Choroid plexus epithelial cell (primary cell): ENCODE results near the gene RNF223.
"Not testable (repeated sequence)": the region's sequence is repeated elsewhere in the genome, so short reads cannot be mapped to it uniquely, and the experiment has no call there.

Experiments used
- DNase-seq: peaks from one replicate; pipeline ENCODE4 v3.0.0-alpha.2; 2010; ENCODE audit warnings: low read depth
- H3K4me3 ChIP-seq: 2 replicates; pipeline ENCODE4 v1.5.1; 2011; ENCODE audit warnings: low read depth, mild to moderate bottlenecking, control low read depth, low read length, moderate library complexity
- TF ChIP-seq, protein P1 (sequence below): conservative IDR thresholded peaks from 2 replicates; pipeline ENCODE4 v1.5.1; 2011; ENCODE audit warnings: low read depth, mild to moderate bottlenecking, control low read depth, inconsistent platforms, low read length, moderate library complexity

The RNF223 gene

DNA sequence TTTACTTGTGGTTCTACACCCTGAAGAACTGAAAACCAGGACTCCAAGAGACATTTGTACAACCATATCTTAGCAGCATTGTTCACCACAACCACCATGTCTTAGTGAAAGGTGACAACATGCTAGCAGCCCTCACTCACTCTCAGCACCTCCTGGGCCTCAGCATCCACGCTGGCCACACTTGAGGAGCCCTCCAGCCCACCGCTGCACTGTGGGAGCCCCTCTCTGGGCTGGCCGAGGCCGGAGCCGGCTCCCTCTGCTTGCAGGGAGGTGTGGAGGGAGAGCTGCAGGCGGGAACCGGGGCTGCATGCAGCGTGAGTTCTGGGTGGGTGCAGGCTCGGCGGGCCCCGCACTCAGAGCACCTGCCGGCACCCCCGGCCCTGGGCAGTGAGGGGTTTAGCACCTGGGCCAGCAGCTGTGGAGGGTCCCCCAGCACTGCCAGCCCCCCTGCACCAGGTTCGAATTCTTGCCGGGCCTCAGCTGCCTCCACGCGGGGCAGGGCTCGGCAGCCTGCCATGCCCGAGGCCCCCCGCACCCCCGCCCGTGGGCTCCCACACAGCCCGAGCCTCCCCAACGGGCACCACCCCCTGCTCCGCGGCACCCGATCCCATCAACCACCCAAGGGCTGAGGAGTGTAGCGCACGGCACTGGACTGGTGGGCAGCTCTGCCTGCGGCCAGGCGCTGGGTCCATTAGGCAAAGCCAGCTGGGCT, 32.6 kb upstream of the RNF223 start:
- H3K4me3 ChIP-seq = no peak overlapping the region
- TF ChIP-seq, protein P1, sequence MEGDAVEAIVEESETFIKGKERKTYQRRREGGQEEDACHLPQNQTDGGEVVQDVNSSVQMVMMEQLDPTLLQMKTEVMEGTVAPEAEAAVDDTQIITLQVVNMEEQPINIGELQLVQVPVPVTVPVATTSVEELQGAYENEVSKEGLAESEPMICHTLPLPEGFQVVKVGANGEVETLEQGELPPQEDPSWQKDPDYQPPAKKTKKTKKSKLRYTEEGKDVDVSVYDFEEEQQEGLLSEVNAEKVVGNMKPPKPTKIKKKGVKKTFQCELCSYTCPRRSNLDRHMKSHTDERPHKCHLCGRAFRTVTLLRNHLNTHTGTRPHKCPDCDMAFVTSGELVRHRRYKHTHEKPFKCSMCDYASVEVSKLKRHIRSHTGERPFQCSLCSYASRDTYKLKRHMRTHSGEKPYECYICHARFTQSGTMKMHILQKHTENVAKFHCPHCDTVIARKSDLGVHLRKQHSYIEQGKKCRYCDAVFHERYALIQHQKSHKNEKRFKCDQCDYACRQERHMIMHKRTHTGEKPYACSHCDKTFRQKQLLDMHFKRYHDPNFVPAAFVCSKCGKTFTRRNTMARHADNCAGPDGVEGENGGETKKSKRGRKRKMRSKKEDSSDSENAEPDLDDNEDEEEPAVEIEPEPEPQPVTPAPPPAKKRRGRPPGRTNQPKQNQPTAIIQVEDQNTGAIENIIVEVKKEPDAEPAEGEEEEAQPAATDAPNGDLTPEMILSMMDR = no peak
- DNase-seq = no peak

DNA sequence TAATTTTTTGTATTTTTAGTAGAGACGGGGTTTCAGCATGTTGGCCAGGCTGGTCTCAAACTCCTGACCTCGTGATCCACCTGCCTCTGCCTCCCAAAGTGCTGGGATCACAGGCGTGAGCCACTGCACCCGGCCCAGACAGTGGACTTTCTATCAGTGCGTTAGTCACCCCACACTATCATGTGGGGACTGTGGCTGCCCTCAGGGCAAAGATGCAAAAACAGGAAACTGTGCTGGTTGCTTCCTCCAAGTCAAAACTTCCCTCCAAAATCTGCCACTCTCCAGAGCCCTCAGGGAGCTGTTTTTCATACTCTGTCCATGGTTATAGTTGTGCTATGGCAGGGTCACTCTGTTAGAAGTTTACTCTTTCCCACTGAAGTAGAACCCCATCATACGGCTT, 30.0 kb upstream of the RNF223 start:
- DNase-seq, H3K4me3 ChIP-seq: not testable (repeated sequence)

DNA sequence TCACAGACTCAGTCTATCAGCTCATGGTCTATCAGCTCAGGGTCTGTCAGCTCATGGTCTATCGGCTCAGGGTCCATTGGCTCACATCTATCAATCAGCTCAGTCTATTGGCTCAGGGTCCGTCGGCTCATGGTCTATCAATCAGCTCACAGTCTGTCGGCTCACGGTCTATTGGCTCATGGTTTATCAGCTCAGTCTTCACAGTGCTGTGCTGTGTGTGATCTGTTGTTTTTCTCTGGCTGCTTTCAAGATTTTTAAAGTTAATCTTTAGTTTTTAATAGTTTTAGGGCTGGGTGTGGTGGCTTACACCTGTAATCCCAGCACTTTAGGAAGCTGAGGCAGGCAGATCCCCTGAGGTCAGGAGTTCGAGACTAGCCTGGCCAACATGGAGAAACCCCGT, 27.4 kb upstream of the RNF223 start:
- TF ChIP-seq, protein P1 = no peak
- H3K4me3 ChIP-seq = no peak overlapping the region
- no peak for DNase-seq

DNA sequence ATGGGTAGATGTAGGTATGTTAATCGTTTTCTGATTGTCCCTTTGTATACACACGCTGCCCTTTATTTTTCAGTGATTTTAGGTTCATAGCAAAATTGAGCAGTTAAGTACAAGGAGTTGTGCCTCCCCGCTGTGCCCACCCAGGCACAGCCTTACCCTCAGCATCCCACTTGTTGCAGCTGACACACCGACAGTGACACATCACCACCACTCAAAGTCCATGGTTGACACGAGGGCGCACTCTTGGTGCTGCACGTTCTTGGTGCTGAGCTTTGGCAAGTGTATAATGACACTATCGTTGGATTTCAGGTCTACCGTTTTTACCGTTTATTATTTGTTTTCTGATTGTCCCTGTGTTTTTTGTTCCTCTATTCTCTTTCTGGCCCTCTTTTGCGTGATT, 26.2 kb upstream of the RNF223 start:
- no peak for DNase-seq
- H3K4me3 ChIP-seq = no peak overlapping the region
- TF ChIP-seq, protein P1 = no peak

DNA sequence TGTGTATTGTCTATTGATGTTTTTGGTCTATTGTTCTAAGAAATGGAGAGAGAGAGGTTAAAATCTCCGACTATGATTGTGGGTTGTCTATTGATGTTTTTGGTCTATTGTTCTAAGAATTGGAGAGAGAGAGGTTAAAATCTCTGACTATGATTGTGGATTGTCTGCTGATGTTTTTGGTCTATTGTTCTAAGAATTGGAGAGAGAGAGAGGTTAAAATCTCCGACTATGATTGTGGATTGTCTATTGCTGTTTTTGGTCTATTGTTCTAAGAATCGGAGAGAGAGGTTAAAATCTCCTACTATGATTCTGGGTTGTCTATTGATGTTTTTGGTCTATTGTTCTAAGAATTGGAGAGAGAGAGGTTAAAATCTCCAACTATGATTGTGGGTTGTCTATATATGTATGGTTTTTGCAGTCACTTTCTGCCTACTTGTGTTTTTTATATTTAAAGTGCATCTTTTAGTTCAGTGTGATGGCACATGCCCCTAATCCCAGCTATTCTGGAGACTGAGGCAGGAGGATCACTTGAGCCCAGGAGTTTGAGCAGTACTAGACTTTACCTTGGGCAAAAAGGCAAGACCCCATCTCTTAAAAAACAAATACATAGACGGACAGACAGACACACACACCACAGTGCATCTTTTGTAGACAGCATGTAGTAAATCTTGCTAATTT, 25.5 kb upstream of the RNF223 start:
- TF ChIP-seq, protein P1 = no peak
- no peak for DNase-seq
- no peak overlapping the region for H3K4me3 ChIP-seq

DNA sequence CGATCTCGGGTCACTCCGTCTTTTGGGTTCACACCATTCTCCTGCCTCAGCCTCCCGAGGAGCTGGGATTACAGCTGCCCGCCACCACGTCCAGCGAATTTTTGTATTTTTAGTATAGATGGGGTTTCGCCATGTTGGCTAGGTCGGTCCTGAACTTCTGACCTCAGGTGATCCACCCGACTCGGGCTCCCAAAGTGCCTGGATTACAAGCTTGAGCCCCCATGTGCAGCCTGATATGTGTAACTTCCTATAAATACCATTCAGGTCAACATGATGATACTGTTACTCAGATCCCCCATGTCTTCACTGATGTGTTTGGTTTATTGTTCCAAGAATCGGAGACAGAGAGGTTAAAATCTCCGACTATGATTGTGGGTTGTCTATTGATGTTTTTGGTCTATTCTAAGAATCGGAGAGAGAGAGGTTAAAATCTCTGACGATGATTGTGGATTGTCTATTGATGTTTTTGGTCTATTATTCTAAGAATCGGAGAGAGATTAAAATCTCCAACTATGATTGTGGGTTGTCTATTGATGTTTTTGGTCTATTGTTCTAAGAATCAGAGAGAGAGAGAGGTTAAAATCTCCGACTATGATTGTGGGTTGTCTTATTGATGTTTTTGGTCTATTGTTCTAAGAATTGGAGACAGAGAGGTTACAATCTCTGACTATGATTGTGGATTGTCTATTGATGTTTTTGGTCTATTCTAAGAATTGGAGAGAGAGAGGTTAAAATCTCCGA, 24.7 kb upstream of the RNF223 start:
- TF ChIP-seq, protein P1 = no peak
- DNase-seq = no peak
- no peak overlapping the region for H3K4me3 ChIP-seq

DNA sequence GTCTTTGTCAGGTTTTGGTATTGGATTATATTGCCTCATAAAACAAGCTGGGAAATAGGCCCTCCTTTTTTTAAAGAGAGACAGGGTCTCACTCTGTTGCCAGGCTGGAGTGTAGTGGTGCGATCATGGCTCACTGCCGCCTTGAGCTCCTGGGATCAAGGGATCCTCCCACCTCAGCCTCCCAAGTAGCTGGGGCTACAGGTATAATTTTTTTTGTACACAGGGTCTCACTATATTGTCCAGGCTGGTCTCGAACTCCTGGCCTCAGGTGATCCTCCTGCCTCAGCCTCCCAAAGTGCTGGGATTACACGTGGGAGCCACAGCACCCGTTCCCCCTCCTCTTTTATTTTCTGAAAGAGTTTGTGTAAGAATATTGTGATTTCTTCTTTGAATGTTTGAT, 22.0 kb upstream of the RNF223 start:
- not testable (repeated sequence) for DNase-seq, H3K4me3 ChIP-seq
